ENCODE measurements around the gene FAM168B.

- TF ChIP-seq CTCF (IDR thresholded peaks at IDR 0.05) (no peak), POLR2A (IDR thresholded peaks at IDR 0.05) (peak in 2 of 3 donors; percentile 32 to 37)
These were observed 12.9 kb upstream of the FAM168B start for GRCh38 chr2:131105950-131106801.

All from body of pancreas (tissue), 4 donors.